Stimulated activated CD8-positive, alpha-beta memory T cell treated with anti-CD3 and anti-CD28 coated beads, Interleukin-15, amount 100 ng/mL, for 48 hours (primary cell): Measurements from ENCODE around the gene PRMT3.
"Not testable (repeated sequence)": the region's sequence is repeated elsewhere in the genome, so short reads cannot be mapped to it uniquely, and the experiment has no call there.

ENCODE experiments used
- DNase-seq, 2 donors: peaks; one replicate each; pipeline ENCODE4 v3.0.0-alpha.2; 2020; ENCODE audit warnings: low read depth in 2 of 2

The PRMT3 gene

DNA sequence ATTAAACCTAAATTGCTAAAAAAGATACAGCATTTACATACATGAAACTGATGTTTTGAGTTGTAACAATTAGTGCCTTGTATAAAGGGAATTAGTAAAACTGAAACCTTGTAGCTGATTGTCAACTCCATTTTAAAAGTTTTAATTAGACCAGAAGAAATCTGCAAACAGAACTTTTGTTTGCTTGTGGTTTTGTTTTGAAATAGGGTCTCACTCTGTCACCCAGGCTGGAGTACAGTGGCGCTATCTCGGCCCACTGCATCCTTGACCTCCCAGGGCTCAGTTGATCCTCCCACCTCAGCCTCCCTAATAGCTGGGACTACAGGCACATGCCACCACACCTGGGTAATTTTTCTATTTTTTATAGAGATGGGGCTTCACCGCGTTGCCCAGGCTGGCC is 125.4 kb downstream of the PRMT3 start:
- no peak for DNase-seq

DNA sequence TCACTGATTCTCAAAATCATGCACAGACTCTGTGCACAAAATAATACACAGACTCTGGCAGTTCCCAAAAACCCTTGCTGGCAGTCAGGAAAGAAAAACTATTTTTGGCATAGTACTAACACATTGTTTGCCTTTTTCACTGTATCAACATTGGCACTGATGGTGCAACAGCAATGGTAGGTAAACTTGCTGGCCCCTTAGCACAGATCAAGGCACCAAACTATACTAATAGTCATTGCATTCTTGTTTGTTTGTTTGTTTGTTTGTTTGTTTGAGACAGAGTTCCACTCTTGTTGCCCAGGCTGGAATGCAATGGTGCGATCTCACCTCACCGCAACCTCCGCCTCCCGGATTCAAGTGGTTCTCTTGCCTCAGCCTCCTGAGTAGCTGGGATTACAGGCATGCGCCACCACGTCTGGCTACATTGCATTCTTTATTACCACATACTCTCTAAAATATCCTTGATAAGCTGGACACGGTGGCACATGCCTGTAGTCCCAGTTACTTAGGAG is 130.9 kb downstream of the PRMT3 start:
- no peak for DNase-seq

DNA sequence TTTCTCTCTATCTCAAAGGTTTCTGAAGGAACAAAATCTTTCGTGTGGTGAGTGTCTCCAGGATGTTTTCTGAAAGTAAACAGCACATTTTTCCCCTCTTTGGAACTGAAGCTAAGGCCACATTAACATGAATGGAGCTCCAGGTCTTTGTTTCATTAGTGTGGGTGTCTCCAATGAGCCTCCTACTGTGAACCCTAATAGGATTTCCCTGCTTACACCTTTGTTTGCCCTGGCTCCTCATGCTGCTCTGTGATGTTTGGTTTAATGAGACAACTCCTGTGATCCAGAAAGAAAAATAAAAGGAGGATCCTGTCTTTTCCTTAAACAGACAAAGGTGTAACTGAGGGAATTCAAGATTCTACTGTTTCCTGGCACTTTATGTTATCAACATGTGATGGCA is 135.0 kb downstream of the PRMT3 start:
- no peak for DNase-seq

DNA sequence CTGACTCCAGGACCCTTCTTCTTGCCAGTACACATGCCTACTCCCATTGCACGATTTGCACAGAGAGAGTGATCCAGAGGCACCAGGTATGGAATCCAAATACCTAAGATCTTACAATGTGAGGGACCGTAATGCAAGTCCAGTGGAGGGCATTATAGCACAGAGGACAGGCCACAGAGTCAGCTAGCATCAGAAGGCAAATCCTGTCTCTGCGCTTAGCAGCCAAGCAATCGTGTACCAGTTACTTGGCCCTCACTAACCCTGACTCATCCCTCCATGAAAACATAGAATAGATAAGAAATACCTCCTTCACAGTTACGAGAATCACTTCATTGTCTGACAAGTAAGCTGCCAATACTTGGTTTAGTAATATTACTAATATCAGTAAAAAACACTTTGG is 142.2 kb downstream of the PRMT3 start:
- no peak for DNase-seq

DNA sequence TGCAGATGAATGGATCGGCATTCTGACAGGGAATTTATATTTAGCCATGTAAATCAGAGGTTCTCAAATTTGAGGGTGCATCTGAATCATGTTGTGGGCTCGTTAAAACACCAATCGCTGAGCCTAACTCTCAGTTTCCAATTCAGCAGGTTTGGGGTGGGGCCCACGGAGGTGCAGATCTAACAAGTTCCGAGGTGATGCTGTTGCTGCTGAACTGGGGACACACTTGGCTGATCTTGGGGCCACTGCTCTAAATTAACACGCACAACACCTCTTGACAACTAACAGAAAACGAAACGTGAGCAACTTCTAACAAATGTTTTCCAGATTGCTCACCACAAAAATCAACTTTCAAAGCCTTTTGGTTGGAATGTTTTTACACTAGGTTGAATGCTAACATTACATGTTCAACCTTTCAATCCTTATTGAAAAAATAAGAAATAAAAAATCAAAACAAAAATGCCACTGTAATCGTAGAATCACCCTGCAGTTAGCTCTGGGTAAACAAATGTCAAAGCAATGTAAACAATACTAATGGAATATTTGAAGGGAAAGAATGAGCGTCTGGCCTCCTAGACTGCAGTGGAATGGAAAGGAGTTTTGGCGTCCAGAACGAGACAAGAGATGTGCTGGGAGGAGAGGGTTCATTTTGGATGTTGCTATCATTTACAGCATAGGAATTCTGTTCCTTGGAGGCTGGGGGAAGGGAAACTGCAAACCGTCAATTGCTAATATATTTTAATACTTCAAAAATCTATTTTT is 143.6 kb downstream of the PRMT3 start:
- DNase-seq: no peak

DNA sequence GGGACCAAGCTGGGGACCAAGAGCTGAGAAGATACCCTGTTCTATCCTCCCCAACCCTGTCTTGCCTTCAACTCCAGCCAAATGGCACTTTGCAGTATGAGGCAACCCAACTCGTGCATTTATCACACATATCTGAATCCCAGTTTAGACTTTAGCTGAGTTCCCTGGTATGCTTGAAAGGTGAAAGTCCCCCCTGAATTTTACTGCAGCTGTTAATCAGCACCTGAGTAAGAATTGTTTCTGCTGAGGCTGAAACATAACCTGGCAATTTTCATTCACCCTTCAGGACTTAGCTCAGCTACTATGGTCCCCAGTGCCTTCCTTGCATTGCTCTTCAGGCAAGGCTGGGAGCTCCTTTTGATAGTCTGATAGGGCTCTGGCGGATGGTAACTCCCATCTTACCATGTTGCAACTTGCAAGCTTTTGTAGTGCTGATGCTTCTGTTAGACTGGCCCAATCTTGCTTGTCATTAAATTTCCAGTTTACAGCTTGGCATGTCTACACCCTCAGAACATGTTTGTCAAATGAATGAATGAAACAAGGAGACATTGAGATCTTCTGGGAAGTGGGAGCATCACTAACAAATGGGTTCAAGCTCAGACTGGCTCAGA is 147.9 kb downstream of the PRMT3 start:
- DNase-seq: no peak

DNA sequence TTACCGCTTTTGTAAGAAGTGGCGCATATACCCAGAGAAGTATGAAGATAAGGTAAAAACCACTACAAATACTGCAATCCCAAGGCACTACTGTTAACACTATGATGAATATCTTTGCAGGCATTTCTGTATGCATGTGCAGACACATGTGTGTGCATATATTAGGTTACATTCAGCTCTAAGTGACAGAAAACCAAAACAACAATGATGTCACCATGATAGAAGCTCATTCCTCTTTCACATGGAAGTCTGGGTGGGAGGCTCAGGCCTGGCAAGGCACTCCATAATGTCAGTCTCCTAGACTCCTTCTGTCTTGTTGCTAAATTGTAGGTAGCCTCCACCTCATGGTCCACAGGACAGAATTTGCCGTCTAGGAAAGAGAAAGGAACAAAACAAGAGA is 148.8 kb downstream of the PRMT3 start:
- DNase-seq: no peak

DNA sequence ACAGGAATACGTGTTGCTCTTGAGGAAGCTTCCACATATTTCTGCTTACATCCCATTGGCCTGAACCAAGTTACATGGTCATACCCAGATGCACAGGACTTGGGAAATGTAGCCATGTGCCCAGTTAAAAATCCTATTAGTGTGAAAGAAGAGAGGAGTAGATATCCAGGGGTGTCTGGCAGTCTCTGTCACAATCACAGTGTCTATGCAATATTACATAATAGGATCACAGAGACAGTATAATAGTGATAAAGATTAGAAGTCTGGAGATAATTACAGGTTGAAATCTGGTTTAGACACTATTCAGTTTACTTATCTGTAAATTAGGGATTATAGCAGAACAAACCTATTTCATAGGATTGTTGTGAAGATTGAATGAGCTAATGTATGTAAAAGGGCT is 149.3 kb downstream of the PRMT3 start:
- no peak for DNase-seq

DNA sequence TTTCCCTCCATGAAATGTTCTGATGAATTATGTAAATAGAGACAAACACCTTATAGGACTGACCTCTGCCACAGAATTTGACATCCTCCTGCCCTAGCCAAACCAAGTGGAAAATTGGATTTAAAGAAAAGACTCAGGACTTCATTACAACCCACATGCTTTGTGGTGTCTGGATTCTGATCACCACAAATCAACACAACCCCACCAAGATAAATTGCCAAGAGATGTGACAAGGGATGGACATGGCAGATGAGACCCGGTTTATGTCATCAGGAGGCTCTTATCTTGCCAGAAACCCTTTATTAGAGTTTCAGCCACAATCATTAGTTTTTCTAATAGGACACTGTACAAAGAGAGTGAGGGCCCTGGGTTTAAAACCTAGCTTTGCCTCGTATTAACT is 154.0 kb downstream of the PRMT3 start:
- DNase-seq: no peak

DNA sequence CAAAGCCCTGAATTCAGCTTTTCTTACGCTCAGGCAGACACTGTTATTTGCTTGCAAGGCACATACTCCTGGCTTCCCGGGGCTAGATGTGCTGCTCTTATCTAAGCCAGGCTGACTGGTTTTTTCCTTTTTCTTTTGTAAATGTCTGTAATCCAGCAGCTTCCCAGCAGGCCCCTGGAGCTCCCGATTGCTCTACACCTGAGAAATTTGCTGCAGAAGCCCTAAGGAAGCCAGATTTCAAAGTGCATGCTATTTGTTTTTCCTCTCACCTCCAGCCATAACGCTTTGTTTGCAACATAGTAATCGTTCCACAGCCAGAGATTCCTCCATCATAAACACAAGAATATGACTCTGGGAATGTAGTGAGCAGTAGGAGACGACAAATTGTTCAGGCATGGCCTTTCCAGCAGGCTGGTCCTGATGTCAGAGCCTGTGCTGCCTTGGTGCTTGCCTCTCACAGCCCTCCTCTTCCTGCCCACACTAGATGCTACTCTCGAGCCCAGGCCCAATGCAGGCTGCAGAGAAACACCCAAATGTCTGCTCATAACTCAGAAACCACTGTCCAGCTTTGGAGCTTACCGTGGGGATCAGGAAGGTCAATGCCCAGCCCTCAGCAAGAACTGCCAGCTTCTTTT is 157.2 kb downstream of the PRMT3 start:
- DNase-seq: no peak

DNA sequence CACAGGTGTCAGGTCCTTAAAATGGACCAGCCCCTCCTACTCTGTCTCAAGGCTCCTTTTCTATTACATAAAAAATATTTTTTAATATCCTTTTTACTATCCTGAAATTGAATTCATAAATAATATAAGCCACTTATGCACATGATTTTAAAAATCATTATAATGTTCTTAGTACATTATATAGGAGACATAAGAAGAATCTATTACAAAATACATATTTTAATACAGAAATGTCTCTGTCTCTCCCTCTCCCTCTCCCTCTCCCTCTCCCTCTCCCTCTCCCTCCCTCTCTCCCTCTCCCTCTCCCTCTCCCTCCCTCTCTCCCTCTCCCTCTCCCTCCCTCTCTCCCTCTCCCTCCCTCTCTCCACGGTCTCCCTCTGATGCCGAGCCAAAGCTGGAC is 159.9 kb downstream of the PRMT3 start:
- DNase-seq: no peak

DNA sequence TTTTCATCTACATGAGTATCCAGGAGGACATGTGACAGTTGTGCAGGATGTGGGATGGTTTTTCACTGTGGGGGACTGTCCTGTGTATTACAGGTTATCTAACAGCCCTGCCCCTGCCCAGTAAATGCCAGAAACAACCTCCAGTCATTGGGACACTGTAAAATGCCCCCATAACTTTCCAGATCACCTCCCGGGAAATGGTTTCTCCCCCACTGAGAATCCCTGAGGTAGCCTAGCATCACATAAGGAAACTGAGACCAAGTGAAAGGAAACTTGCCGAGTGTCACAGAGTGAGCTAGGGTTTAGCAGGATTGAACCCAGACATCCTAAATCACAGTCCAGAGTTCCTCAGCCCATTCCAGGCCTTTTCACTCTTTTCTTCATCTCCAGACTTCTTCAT is 163.6 kb downstream of the PRMT3 start:
- DNase-seq: no peak

DNA sequence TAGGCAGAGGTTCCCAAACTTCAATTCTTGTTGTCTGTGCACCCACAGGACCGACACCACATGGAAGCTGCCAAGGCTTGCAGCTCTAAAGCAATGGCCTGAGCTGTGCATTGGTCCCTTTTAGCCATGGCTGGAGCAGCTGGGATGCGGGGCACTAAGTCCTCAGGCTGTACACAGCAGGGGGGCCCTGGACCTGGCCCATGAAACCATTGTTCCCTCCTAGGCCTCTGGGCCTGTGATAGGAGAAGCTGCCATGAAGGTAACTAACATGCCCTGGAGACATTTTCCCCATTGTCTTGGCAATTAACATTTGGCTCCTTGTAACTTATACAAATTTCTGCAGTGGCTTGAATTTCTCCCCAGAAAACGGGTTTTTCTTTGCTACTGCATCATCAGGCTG is 168.3 kb downstream of the PRMT3 start:
- no peak for DNase-seq

DNA sequence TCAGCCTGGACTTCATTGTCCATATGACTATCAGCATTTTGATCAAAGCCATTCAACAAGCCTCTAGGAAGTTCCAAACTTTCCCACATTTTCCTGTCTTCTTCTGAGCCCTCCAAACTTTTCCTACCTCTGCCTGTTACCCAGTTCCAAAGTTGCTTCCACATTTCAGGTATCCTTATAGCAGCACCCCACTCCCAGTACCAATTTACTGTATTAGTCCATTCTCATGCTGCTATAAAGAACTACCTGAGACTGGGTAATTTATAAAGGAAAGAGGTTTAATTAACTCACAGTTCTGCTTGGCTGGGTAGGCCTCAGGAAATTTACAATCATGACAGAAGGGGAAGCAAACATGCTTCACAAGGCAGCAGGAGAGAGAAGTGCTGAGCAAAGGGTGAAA is 168.9 kb downstream of the PRMT3 start:
- DNase-seq: not testable (repeated sequence)

DNA sequence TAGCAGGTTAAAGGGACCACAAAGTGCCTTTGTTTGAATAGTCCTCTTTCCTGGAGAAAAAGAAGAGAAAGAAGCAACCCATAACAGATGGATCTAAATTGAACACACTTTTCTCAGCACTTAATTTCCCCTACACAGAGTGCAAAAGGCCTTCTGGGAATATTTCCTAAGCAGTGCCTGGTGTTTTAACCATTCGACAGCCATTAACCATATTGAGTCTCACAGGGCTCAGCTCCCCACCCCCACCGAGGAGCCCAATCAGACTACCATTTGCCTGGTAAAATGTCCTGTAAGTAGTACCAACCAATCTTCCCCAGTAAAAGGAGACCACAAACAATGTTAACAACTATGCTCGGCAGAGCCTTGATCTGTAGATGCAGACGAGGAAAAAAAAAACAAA is 171.2 kb downstream of the PRMT3 start:
- no peak for DNase-seq
